Measurements from ENCODE around the gene MRNIP.

- TF ChIP-seq BACH2 (CRISPR knock-in tag; IDR thresholded peaks at IDR 0.05; ENCODE audit: borderline replicate concordance) (no peak), ISL1 (CRISPR knock-in tag; IDR thresholded peaks at IDR 0.05) (no peak), PATZ1 (CRISPR knock-in tag; IDR thresholded peaks at IDR 0.05; ENCODE audit: borderline replicate concordance) (no peak), CREB5 (CRISPR knock-in tag; IDR thresholded peaks at IDR 0.05; ENCODE audit: low read depth) (no peak), ZFP3 (CRISPR knock-in tag; IDR thresholded peaks at IDR 0.05) (no peak), PPARA (CRISPR knock-in tag; IDR thresholded peaks at IDR 0.05; ENCODE audit: borderline replicate concordance) (no peak), SNAI2 (CRISPR knock-in tag; IDR thresholded peaks at IDR 0.05) (no peak), ZFP30 (CRISPR knock-in tag; IDR thresholded peaks at IDR 0.05) (no peak), CSDC2 (CRISPR knock-in tag; IDR thresholded peaks at IDR 0.05) (no peak), TOX (CRISPR knock-in tag; IDR thresholded peaks at IDR 0.05; ENCODE audit: borderline replicate concordance) (no peak), TCF4 (CRISPR knock-in tag; IDR thresholded peaks at IDR 0.05; ENCODE audit: borderline replicate concordance) (no peak), RARB (CRISPR knock-in tag; IDR thresholded peaks at IDR 0.05) (no peak)
Measured at GRCh38 chr5:179864686-179865085, 6.1 kb upstream of the MRNIP start.
